ENCODE measurements around the gene SPATA13.
A peak's percentile ranks its signal among the peaks of the same experiment; 100 is the strongest.

SPATA13 gene

GRCh38 chr13:24148414-24149235, 11.9 kb upstream of the SPATA13 start:
- TF ChIP-seq, protein P1, sequence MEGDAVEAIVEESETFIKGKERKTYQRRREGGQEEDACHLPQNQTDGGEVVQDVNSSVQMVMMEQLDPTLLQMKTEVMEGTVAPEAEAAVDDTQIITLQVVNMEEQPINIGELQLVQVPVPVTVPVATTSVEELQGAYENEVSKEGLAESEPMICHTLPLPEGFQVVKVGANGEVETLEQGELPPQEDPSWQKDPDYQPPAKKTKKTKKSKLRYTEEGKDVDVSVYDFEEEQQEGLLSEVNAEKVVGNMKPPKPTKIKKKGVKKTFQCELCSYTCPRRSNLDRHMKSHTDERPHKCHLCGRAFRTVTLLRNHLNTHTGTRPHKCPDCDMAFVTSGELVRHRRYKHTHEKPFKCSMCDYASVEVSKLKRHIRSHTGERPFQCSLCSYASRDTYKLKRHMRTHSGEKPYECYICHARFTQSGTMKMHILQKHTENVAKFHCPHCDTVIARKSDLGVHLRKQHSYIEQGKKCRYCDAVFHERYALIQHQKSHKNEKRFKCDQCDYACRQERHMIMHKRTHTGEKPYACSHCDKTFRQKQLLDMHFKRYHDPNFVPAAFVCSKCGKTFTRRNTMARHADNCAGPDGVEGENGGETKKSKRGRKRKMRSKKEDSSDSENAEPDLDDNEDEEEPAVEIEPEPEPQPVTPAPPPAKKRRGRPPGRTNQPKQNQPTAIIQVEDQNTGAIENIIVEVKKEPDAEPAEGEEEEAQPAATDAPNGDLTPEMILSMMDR (IDR thresholded peaks at IDR 0.05; ENCODE audit: unreplicated experiment in 3 of 3): no peak
- H3K9me3 Mint-ChIP-seq: no peaks in the 10 kb centered on the region
- H3K27me3 Mint-ChIP-seq (ENCODE audit: low read depth): no peaks in the 10 kb centered on the region
- peak overlapping the region; percentile 12 to 89 (median 77) for H3K27ac Mint-ChIP-seq
- H3K4me3 Mint-ChIP-seq: no peak overlapping the region
- peaks cover 12% of the 10 kb centered on the region for H3K4me1 Mint-ChIP-seq
- H3K36me3 Mint-ChIP-seq (ENCODE audit: low read depth): no peaks in the 10 kb centered on the region

DNA sequence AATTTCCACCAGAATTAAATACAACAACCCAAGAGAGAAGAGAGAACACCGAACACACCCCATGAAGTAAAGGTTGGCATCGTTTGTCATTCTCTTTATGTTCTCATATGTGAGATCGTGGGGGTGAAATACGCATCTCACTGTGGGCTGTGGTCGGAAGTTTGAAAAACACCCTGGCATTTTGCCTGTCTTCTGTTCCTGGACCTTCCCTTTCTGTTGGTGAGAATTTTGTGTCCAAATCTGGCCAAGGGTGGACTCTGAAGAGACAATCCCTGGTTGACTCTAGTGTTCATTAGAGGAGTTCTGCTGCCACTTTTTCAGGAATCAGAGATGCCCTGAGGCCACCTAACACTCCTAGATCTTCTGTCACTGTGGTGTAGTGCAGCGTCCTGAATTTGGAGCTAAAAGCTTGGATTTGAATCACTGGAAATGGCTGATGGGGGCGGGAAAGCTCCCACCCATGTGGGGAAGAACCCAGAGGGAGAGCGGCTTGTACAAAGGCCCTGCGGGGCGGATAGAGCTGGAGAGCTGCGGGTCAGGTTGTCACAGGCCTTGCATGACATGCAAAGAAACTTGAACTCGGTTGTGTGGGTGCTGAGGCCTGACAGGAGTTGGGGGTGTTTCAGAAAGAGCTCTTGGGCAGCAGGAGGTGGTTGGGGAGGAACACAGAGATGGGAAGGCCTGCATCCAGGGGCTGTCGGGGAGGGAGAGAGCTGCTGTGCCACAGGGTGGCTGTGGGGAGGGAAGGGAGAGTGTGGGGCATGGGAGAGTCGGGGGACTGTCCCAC, 11.1 kb upstream of the SPATA13 start:
- Mint-ChIP-seq H3K27ac (peak overlapping the region in 2 of 3 experiments; percentile 12 to 89), H3K27me3 (ENCODE audit: low read depth) (no peaks in the 10 kb centered on the region), H3K4me1 (peaks cover 12% of the 10 kb centered on the region), H3K4me3 (no peak overlapping the region), H3K36me3 (ENCODE audit: low read depth) (no peaks in the 10 kb centered on the region), H3K9me3 (no peaks in the 10 kb centered on the region)
- TF ChIP-seq, protein P1 (IDR thresholded peaks at IDR 0.05; ENCODE audit: unreplicated experiment in 3 of 3): no peak

- Mint-ChIP-seq H3K9me3 (no peaks in the 10 kb centered on the region), H3K4me3 (no peak overlapping the region), H3K36me3 (ENCODE audit: low read depth) (no peaks in the 10 kb centered on the region), H3K4me1 (peaks cover 8% of the 10 kb centered on the region), H3K27ac (no peak overlapping the region), H3K27me3 (ENCODE audit: low read depth) (no peaks in the 10 kb centered on the region)
- TF ChIP-seq, protein P1 (IDR thresholded peaks at IDR 0.05; ENCODE audit: unreplicated experiment in 3 of 3): no peak
These were observed 9.9 kb upstream of the SPATA13 start for GRCh38 chr13:24150572-24150971.

DNA sequence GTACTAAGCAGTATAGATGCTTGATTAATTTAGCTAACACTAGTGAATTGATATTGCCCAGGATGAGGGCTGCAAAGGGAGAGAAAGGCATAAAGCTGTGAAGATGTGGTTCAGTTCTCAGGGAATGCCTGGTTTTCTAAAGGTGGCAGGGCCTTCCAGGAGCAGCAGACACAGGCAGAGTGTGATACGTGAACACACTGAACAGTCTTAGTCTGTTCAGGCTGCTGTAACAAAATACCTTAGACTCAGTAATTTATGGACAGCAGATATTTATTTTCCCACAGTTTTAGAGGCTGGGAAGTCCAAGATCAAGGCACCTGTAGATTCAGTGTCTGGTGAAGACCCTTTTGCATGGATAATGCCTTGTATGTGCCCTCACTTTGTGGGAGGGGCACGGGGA, 8.7 kb upstream of the SPATA13 start:
- TF ChIP-seq, protein P1 (IDR thresholded peaks at IDR 0.05; ENCODE audit: unreplicated experiment in 3 of 3): no peak
- no peaks in the 10 kb centered on the region for H3K36me3 Mint-ChIP-seq (ENCODE audit: low read depth)
- H3K4me1 Mint-ChIP-seq: peaks cover 5% of the 10 kb centered on the region
- H3K27me3 Mint-ChIP-seq (ENCODE audit: low read depth): no peaks in the 10 kb centered on the region
- H3K4me3 Mint-ChIP-seq: no peak overlapping the region
- no peak overlapping the region for H3K27ac Mint-ChIP-seq
- H3K9me3 Mint-ChIP-seq: no peaks in the 10 kb centered on the region

DNA sequence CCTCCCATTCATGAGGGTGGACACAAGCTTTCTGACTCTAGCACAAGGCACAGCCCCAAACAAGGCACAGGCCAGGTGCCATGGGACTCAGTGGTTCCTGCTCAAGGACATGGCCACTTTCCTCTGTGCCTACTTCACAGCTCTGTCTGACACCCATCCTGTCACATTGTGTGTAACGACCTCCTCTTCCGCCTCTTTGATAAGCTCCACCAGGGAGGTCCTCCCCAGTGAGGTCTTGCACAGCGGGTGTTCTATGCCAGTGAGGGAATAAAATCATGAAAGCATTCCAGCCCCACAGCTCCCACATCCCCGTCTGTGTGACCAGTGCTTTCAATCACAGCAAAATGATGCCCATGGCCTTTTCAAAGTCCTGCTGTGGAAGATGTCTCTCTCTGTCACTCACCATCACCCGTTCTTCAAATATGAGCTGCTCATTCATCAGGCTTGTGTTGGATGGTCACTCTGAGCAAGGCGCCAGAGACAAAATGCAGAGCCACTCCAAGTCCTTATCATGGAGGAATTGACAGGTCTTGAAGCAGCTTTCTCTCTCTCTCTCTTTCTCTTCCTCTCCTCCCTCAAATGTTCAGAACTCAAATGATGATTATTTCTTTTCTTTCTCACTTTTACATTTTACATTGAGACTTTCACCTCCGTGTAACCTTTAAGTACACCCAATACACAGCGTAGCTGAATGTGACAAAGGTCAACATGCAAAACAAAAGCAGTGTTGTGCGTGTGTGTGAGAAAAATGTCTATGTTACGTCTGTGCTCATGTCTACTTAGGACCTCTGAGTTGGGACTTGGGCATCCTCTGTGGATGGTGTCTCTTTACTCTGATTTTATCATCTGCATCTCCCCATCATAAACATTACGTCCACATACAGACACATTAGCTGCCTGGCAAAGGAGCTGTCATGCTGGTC, 8.0 kb upstream of the SPATA13 start:
- Mint-ChIP-seq H3K4me3 (no peak overlapping the region), H3K36me3 (ENCODE audit: low read depth) (no peaks in the 10 kb centered on the region), H3K27ac (no peak overlapping the region), H3K27me3 (ENCODE audit: low read depth) (no peaks in the 10 kb centered on the region), H3K9me3 (no peaks in the 10 kb centered on the region), H3K4me1 (peaks cover 5% of the 10 kb centered on the region)
- TF ChIP-seq, protein P1 (IDR thresholded peaks at IDR 0.05; ENCODE audit: unreplicated experiment in 3 of 3): no peak
